NB4 (cell line): ENCODE data around the gene ECE1.
A peak's percentile ranks its signal among the peaks of the same experiment; 100 is the strongest.

Experiments used
- DNase-seq: peaks from one replicate; pipeline ENCODE4 v3.0.0; 2010; ENCODE audit warnings: low read depth
- H3K4me3 ChIP-seq: one replicate; pipeline ENCODE4 v1.5.1; 2011; ENCODE audit warnings: mild to moderate bottlenecking, low read depth, low read length, moderate library complexity
- CTCF ChIP-seq: IDR thresholded peaks from one replicate; pipeline ENCODE4 v1.5.1; 2012; ENCODE audit warnings: low read depth, low read length
- MAX ChIP-seq: IDR thresholded peaks from 2 replicates; pipeline ENCODE4 v1.6.1; 2011; ENCODE audit warnings: low read depth, low read length
- MYC ChIP-seq: IDR thresholded peaks from 2 replicates; pipeline ENCODE4 v1.6.1; 2011; ENCODE audit warnings: low read depth, low read length
- POLR2A ChIP-seq: IDR thresholded peaks from 2 replicates; pipeline ENCODE4 v1.6.1; 2011; ENCODE audit warnings: mild to moderate bottlenecking; ENCODE audit not compliant: insufficient read length; ENCODE audit errors: extremely low read depth

ECE1 gene

DNA sequence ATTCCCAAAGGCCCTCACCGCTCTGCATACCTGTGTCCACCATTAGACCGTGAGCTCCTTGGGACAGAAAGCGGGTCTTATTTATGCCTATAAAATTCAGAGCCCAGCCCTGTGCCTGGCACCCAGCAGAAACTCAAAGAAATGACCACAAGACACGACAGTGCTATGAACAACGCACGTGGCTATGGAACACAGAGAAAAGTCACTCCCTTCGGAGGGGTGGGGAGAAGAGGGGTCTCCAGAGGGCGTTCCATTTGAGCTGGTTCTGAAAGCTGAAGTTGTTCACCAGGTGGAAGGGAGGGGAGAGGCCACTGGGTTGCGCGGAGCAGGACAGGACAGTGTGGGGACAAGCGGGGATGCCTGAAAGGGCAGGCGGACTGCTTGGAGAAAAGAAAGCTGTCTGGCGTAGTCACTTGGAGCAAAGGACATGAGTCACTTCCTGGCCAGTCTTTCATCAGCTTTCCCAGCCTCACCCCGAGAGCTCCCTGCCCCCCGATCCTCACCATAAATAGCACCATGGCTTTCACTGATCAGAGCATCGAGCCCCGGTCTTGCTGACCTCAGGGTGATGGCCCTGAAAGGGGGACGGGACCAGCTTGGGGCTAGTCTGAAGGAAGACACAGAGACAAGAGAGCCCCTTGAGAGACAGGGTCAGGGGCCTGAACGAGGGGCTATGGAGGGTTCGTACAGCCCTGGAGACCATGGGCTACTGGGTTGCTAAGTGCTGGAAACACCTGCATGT is 28.5 kb downstream of the ECE1 start:
- peak overlapping the region; percentile 16 for H3K4me3 ChIP-seq
- peak; percentile 62 for TF ChIP-seq MYC
- TF ChIP-seq MAX: peak; percentile 87
- no peak for TF ChIP-seq CTCF
- DNase-seq: peak; percentile 90

GRCh38 chr1:21260405-21261125 is 29.7 kb downstream of the ECE1 start:
- H3K4me3 ChIP-seq: no peak overlapping the region
- DNase-seq: no peak
- TF ChIP-seq CTCF: no peak
- TF ChIP-seq POLR2A: no peak
- no peak for TF ChIP-seq MYC
- no peak for TF ChIP-seq MAX

DNA sequence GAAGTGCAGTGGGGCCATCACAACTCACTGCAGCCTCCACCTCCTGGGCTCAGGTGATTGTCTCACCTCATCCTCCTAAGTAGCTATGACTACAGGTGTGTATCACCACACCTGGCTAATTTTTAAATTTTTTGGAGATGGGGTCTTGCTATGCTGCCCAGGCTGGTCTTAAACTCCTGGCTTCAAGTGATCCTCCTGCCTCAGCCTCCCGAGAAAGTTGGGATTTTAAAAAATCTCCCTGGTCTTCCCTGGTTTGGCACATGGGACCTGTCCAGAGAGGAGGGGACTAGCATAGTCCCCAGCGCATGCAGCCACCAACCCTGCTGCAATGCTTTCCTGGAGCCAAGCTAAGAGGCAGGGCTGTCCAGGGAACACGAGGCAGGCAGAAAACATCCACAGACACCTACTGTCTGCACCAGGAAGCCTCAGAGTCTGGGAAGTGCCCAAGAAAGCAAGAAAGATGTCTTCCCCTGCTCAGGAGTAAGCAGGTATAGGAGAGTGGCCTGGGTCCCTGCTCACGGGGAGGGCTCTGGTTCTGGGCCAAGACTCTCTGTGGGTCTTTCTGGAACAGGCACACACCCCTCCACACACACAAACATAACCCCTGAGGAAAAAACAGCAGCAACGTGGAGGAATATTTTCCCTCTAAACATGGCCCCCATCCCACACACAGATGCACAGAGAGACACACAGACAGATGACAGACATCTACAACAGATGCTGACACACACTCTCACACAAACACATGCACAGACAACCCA is 30.8 kb downstream of the ECE1 start:
- TF ChIP-seq MAX: no peak
- no peak for TF ChIP-seq CTCF
- TF ChIP-seq MYC: no peak
- no peak for TF ChIP-seq POLR2A
- no peak for DNase-seq
- H3K4me3 ChIP-seq: no peak overlapping the region

GRCh38 chr1:21258331-21259134 is 31.7 kb downstream of the ECE1 start:
- no peak for DNase-seq
- no peak overlapping the region for H3K4me3 ChIP-seq
- TF ChIP-seq MYC: no peak
- no peak for TF ChIP-seq CTCF
- TF ChIP-seq POLR2A: no peak
- TF ChIP-seq MAX: no peak

DNA sequence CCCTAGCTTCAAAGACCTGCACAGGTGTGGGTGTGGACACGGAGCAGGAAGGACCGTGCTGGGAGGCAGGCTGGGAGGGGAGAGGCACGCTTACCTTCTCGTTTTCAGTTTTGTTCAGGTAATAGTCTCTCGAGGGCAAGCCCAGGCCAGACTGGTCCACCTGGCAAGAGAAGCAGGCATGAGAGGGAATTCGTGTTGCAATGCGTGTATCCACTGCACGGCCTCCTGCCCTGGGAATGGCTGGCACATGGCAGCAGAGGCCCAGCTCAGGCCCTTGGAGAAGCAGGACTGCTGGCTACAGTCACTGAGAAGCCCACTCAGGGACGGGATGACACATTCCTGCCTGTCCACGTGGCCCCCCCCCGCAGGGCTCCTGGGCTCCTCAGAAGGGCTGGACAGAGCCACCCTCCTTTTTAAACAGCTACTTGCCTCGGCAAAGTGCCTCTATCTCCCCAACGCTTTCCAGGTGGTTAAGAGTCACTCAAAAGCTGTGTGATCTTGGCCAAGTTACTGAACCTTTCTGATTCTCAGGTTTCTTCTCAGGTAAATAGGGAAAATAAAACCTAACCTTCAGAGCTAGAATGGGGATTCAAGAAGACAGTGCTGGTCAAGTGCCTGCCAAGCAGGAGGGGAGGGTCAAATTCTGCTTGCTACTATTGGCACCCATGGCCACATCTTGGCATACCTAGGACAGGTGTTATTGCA is 32.7 kb downstream of the ECE1 start:
- TF ChIP-seq MYC (no peak), POLR2A (no peak), MAX (no peak), CTCF (no peak)
- H3K4me3 ChIP-seq: no peak overlapping the region
- DNase-seq: no peak
